Stomach (tissue), 9 donors: ENCODE results near the gene G6PC3. TPM values are rescaled to one million over a fixed set of nuclear protein-coding genes. Genes with fewer than 3 reads are reported as not detected.

Source experiments
- DNase-seq, 2 donors: peaks; one replicate each; pipeline versions ENCODE4 v3.0.0 to v3.0.0-alpha.2; 2013 to 2019
- H3K27ac ChIP-seq, 5 donors: fragments of 200-600 bp in 4 of 5; sonication (generic) in 4 of 5; one replicate each; pipeline ENCODE4 v1.5.1; 2013 to 2019; ENCODE audit warnings: mild to moderate bottlenecking in 1 of 5, moderate library complexity in 1 of 5
- H3K27me3 ChIP-seq, 3 donors: fragments of 200-600 bp; sonication (generic); one replicate each; pipeline ENCODE4 v1.5.1; 2017 to 2019; ENCODE audit warnings: mixed run types in 1 of 3
- H3K36me3 ChIP-seq, 4 donors: fragments of 200-600 bp; sonication (generic); 1 replicate in 3 of 4; 2 replicates in 1 of 4; pipeline ENCODE4 v1.5.1; 2016 to 2019
- H3K4me1 ChIP-seq, 4 donors: fragments of 200-600 bp; sonication (generic); one replicate each; pipeline ENCODE4 v1.5.1; 2016 to 2019
- H3K4me3 ChIP-seq, 4 donors: fragments of 200-600 bp; sonication (generic) in 3 of 4; one replicate each; pipeline ENCODE4 v1.5.1; 2016 to 2019; ENCODE audit warnings: mild to moderate bottlenecking in 1 of 4
- H3K9me3 ChIP-seq, 4 donors: fragments of 200-600 bp; sonication (generic); one replicate each; pipeline ENCODE4 v1.5.1; 2016 to 2019
- EP300 ChIP-seq: sonication (generic); formaldehyde crosslinking; IDR thresholded peaks from one replicate; pipeline ENCODE4 v1.6.1; 2017; ENCODE audit warnings: antibody characterized with exemption
- POLR2A ChIP-seq, 4 donors: fragments of 450-650 bp; IDR thresholded peaks; one replicate each; pipeline ENCODE4 v1.6.1; 2016; ENCODE audit warnings: antibody characterized with exemption in 4 of 4, control low read depth in 2 of 4, mild to moderate bottlenecking in 1 of 4, moderate library complexity in 1 of 4
- POLR2AphosphoS5 ChIP-seq, 3 donors: sonication (generic); formaldehyde crosslinking; IDR thresholded peaks; one replicate each; pipeline ENCODE4 v1.6.1; 2016; ENCODE audit warnings: antibody characterized with exemption in 3 of 3
- WGBS, 5 donors: extraction: QIAGEN DNeasy Blood & Tissue Kit in 3 of 5; methylation state at CpG; one replicate each; pipeline versions ENCODE4 v1.1.5 to v1.1.7; 2013 to 2018; 5-methylcytosine and 5-hydroxymethylcytosine counted together
- intact Hi-C: fragments of 100-400 bp; cut with DNase I; formaldehyde crosslinking; loops from one replicate; pipeline ENCODE4 v1.15.1; 2023; ENCODE audit warnings: low total_unique reads
- polyA plus RNA-seq, 3 donors: library from polyadenylated mRNA; stranded (reverse); fragments of 200-250 nt; gene quantifications; one replicate each; pipeline ENCODE4 v1.2.3, GENCODE V29; 2013
- total RNA-seq, 5 donors: library from RNA; depleted of rRNA; stranded (reverse); fragments of >200 nt; gene quantifications; one replicate each; pipeline versions ENCODE4 v1.1.0 to v1.2.3, GENCODE V29; 2014 to 2016
- TF ChIP-seq, protein P1 (sequence below), 7 experiments: fragments of 450-650 bp in 4 of 7; fragments of 200-600 bp in 3 of 7; sonication (generic) in 3 of 7; IDR thresholded peaks; one replicate each; pipeline ENCODE4 v1.5.1; 2016 to 2019; ENCODE audit warnings: antibody characterized with exemption in 7 of 7, control low read depth in 2 of 7, mild to moderate bottlenecking in 1 of 7
- donor health status: healthy with polysubstance abuse.
- donor health status: Bipolar disorder and iron deficiency.
- donor health status: healthy.

Gene G6PC3
- total and polyA plus RNA-seq, 8 donors = 10.5 to 132 (median 39.4) TPM

DNA sequence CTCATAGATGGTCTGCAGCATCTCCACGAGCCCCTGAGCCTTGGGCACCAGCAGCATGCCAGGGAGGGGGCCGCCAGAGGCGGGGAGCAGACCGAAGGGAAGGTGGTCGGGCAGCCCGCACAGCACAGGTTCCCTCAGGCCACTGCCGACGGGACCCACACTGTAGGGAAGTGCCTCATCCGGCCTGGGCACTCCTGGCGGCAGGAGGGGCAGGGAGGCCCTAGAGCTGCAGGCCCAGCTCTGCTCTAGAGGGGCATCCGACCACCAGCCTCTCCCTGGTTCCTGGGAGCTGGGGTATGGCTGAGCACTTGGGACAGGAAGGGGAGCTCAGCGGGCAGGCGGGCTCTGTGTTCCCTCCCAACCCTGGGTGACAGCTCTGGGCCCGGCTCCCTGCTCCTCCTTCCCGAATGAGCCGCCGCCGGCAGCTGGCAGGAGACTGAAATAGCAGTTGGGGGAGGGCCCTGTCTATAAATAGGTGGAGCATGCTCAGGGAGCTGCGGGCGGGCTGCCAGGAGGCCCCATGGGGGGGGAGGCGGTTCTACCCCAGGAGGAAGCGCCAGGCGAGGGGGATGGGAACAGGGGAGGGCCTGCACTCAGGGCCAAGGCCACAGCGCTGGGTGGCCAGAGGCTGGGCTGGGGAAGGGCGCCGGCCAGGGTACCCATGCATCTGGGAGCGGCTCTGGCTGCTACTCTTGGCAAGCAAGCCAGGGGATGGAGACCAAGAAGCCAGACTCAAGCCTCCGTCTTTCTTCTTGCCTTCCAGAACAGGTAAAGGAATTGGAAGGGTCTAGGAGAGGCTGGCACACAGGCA, 40.5 kb downstream of the G6PC3 start:
- Histone ChIP-seq H3K27me3 (no peaks in the 10 kb centered on the region), H3K36me3 (peaks cover 3 to 28% (median 24%) of the 10 kb centered on the region in 4 donors), H3K9me3 (no peaks in the 10 kb centered on the region), H3K27ac (peak overlapping the region; percentile 75 to 93 (median 83)), H3K4me1 (peaks cover 55 to 100% (median 81%) of the 10 kb centered on the region in 4 donors), H3K4me3 (peak overlapping the region; percentile 32 to 40 (median 39))
- WGBS, 5 donors = 6 to 13% (median 10%) methylated on average over 16 to 28 of the region's 28 CpGs
- TF ChIP-seq EP300 (peak; percentile 10), POLR2A (IDR thresholded peaks at IDR 0.05) (no peak), POLR2AphosphoS5 (IDR thresholded peaks at IDR 0.05) (peak; percentile 79 to 93 (median 84))
- TF ChIP-seq, protein P1, sequence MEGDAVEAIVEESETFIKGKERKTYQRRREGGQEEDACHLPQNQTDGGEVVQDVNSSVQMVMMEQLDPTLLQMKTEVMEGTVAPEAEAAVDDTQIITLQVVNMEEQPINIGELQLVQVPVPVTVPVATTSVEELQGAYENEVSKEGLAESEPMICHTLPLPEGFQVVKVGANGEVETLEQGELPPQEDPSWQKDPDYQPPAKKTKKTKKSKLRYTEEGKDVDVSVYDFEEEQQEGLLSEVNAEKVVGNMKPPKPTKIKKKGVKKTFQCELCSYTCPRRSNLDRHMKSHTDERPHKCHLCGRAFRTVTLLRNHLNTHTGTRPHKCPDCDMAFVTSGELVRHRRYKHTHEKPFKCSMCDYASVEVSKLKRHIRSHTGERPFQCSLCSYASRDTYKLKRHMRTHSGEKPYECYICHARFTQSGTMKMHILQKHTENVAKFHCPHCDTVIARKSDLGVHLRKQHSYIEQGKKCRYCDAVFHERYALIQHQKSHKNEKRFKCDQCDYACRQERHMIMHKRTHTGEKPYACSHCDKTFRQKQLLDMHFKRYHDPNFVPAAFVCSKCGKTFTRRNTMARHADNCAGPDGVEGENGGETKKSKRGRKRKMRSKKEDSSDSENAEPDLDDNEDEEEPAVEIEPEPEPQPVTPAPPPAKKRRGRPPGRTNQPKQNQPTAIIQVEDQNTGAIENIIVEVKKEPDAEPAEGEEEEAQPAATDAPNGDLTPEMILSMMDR (IDR thresholded peaks at IDR 0.05) = no peak
- intact Hi-C loops = loop anchor here (5.0 kb wide), 1 partner anchor 39 kb away; the partner anchor contains the start of gene G6PC3
- peak; percentile 98 for DNase-seq

DNA sequence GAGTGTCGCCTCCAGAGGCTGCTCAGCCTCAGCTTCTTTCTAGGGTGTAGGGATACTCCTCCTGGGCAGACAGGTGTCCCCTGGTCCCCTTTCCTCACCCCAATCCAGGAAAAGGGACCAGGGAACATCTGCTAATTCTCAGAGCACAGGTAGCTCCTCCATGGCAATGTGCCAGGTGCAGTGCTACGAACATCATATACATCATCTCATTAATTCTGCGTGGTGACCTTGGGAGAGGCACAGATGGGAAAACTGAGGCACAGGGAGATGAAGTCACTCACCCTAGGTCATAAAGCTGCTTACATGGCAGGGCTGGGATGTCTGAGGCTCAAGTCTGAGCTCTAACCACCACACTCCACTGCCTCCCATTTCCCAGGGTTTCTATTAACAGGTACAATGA, 41.2 kb downstream of the G6PC3 start:
- intact Hi-C loops = loop anchor here (5.0 kb wide), 1 partner anchor 39 kb away; the partner anchor contains the start of gene G6PC3
- no peak for DNase-seq
- H3K9me3 ChIP-seq = no peaks in the 10 kb centered on the region
- TF ChIP-seq, protein P1 (IDR thresholded peaks at IDR 0.05) = no peak
- no peak for TF ChIP-seq POLR2A (IDR thresholded peaks at IDR 0.05)
- 59 to 73% (median 73%) methylated on average over 3 of the region's 3 CpGs for WGBS, 5 donors
- peak overlapping the region in 1 of 4 donors; percentile 39 for H3K4me3 ChIP-seq
- peaks cover 3 to 35% (median 31%) of the 10 kb centered on the region in 4 donors for H3K36me3 ChIP-seq
- H3K4me1 ChIP-seq = peaks cover 55 to 96% (median 80%) of the 10 kb centered on the region in 4 donors
- no peaks in the 10 kb centered on the region for H3K27me3 ChIP-seq
- peak overlapping the region in 4 of 5 donors; percentile 75 to 93 (median 84) for H3K27ac ChIP-seq

DNA sequence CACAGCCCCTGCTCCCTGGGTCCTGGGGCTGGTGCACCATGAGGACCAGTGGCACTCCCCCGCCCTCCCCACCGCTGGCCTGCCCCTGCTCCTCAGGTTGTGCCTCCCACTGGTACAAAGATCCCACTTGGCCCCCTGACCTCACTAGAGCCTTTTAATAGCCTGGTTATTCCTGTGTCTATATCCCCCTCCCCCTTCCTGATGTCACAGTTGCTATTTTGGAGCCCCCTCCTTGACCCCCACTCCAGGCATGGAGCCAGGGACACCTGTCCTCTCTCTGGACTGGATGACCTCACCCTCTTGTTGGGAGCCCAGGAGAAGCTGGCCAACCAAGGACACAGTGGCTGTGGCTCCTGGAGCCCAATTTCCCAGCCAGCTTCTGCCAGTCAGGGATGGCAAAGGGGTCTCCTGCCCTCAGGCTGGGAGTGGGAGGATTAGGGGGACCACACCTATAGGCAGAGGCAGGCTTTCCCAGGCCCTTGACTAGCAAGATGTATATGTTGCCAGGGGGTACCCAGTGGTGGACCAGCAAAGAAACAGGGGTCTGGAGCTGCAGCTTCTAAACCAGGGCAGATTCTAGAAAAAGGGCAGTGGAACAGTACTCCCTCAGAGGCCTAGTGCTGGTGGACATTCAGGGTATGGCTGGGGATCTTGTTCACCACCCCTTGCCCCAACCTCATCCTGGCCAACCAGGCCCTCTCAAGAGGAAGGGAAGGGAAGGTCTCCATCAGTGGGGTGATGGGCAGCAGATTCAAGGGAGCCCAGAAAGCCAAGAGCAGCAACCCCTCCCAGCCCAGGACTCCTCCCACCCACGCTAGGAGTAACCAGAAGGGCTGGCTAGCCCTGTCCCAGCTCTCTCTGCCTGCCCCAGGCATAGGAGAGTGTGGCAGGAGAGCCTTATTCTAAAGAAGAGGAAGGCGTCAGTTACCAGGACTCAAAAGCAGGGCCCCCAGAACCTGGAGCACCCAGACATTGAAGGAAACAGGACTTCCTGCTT, 42.0 kb downstream of the G6PC3 start:
- intact Hi-C loops = loop anchor here (5.0 kb wide), 1 partner anchor 40 kb away; the partner anchor contains the start of gene G6PC3
- no peak overlapping the region for H3K4me3 ChIP-seq

More for the DNA sequence above, 42.0 kb downstream of the G6PC3 start:
- H3K36me3 ChIP-seq = peaks cover 3 to 44% (median 39%) of the 10 kb centered on the region in 4 donors
- peaks cover 55 to 95% (median 76%) of the 10 kb centered on the region in 4 donors for H3K4me1 ChIP-seq
- no peaks in the 10 kb centered on the region for H3K9me3 ChIP-seq
- peak overlapping the region in 4 of 5 donors; percentile 75 to 93 (median 84) for H3K27ac ChIP-seq
- H3K27me3 ChIP-seq = no peaks in the 10 kb centered on the region
- DNase-seq = peak in 1 of 2 donors; percentile 37
- no peak for TF ChIP-seq EP300
- no peak for TF ChIP-seq POLR2A (IDR thresholded peaks at IDR 0.05)
- TF ChIP-seq, protein P1 (IDR thresholded peaks at IDR 0.05) = no peak
- TF ChIP-seq POLR2AphosphoS5 (IDR thresholded peaks at IDR 0.05) = no peak
- WGBS, 5 donors = 60 to 91% (median 77%) methylated on average over 2 to 4 of the region's 4 CpGs
